Fibroblast of lung (primary cell): ENCODE measurements around the gene RALA. TPM values are rescaled to one million over a fixed set of nuclear protein-coding genes. Genes with fewer than 3 reads are reported as not detected.

Experiments used
- DNase-seq, 2 donors: peaks; one replicate each; pipeline versions ENCODE4 v3.0.0 to v3.0.0-alpha.2; 2010; ENCODE audit warnings: low read depth in 2 of 2
- H2AFZ ChIP-seq: 2 replicates; pipeline ENCODE4 v1.5.1; 2012; ENCODE audit warnings: low read length, control low read depth, inconsistent platforms
- H3K27ac ChIP-seq: 2 replicates; pipeline ENCODE4 v1.5.1; 2011; ENCODE audit warnings: low read length, control low read depth; ENCODE audit not compliant: insufficient read depth
- H3K27me3 ChIP-seq: 2 replicates; pipeline ENCODE4 v1.5.1; 2011; ENCODE audit warnings: mild to moderate bottlenecking, low read length; ENCODE audit not compliant: control insufficient read depth, insufficient read depth
- H3K36me3 ChIP-seq: 2 replicates; pipeline ENCODE4 v1.5.1; 2011; ENCODE audit warnings: low read length; ENCODE audit not compliant: control insufficient read depth, insufficient read depth
- H3K4me1 ChIP-seq: 2 replicates; pipeline ENCODE4 v1.5.1; 2011; ENCODE audit warnings: low read length; ENCODE audit not compliant: control insufficient read depth, insufficient read depth; ENCODE audit errors: extremely low read depth
- H3K4me2 ChIP-seq: 2 replicates; pipeline ENCODE4 v1.5.1; 2011; ENCODE audit warnings: low read length, control low read depth; ENCODE audit not compliant: insufficient read depth; ENCODE audit errors: extremely low read depth
- H3K4me3 ChIP-seq, 4 experiments: fragments of 200-600 bp in 1 of 4; sonication (generic) in 1 of 4; replicated peaks in 1 of 4; 2 replicates each; pipeline ENCODE4 v1.5.1; 2011 to 2016; ENCODE audit warnings: low read length in 4 of 4, low read depth in 3 of 4, mild to moderate bottlenecking in 3 of 4, control low read depth in 2 of 4, inconsistent platforms in 1 of 4, mixed read lengths in 1 of 4; ENCODE audit not compliant: insufficient read depth in 1 of 4; ENCODE audit errors: control extremely low read depth in 1 of 4
- H3K79me2 ChIP-seq: 2 replicates; pipeline ENCODE4 v1.5.1; 2012; ENCODE audit warnings: mild to moderate bottlenecking, low read length, inconsistent platforms; ENCODE audit not compliant: control insufficient read depth, insufficient read depth
- H3K9ac ChIP-seq: 2 replicates; pipeline ENCODE4 v1.5.1; 2011; ENCODE audit warnings: mild to moderate bottlenecking, low read length, control low read depth; ENCODE audit not compliant: insufficient read depth
- H3K9me3 ChIP-seq: 2 replicates; pipeline ENCODE4 v1.5.1; 2012; ENCODE audit warnings: low read depth, low read length; ENCODE audit not compliant: control insufficient read depth, insufficient read depth
- H4K20me1 ChIP-seq: 2 replicates; pipeline ENCODE4 v1.5.1; 2011; ENCODE audit warnings: low read length; ENCODE audit not compliant: control insufficient read depth, insufficient read depth; ENCODE audit errors: extremely low read depth
- CTCF ChIP-seq, 2 donors: IDR thresholded peaks in 1 of 2; conservative IDR thresholded peaks in 1 of 2; 1 replicate in 1 of 2; 2 replicates in 1 of 2; pipeline ENCODE4 v1.5.1; 2011 to 2012; ENCODE audit warnings: low read length in 2 of 2, control low read depth in 1 of 2, inconsistent platforms in 1 of 2, low read depth in 1 of 2, mild to moderate bottlenecking in 1 of 2
- EZH2 ChIP-seq: IDR thresholded peaks from 2 replicates; pipeline ENCODE4 v1.5.1; 2012; ENCODE audit warnings: low read length, control low read depth, mild to moderate bottlenecking; ENCODE audit errors: missing control alignments
- polyA plus RNA-seq, 2 donors: library from polyadenylated mRNA; depleted of rRNA in 1 of 2; stranded (reverse) in 1 of 2; unstranded in 1 of 2; fragments of >200 nt; gene quantifications; 2 replicates each; pipeline ENCODE4 v1.2.1, GENCODE V29; 2011 to 2012; ENCODE audit warnings: missing spikeins in 1 of 2
- total RNA-seq: library from RNA; depleted of rRNA; stranded (reverse); fragments of >200 nt; gene quantifications from 2 replicates; pipeline ENCODE4 v1.2.1, GENCODE V29; 2014

RALA gene
- total and polyA plus RNA-seq, 2 donors (not counting 1 experiment from before 2014, with no cell fraction given) = 46.1 to 50.9 TPM

GRCh38 chr7:39631736-39632308 is 8.4 kb downstream of the RALA start:
- H3K4me2 ChIP-seq = no peak overlapping the region
- H3K27ac ChIP-seq = no peak overlapping the region
- no peak overlapping the region for H2AFZ ChIP-seq
- H4K20me1 ChIP-seq = no peaks in the 10 kb centered on the region
- H3K4me3 ChIP-seq = no peak overlapping the region
- DNase-seq = peak in 1 of 2 donors; percentile 54
- H3K9ac ChIP-seq = no peak overlapping the region
- peaks cover 89% of the 10 kb centered on the region for H3K79me2 ChIP-seq
- no peaks in the 10 kb centered on the region for H3K9me3 ChIP-seq
- peaks cover 3% of the 10 kb centered on the region for H3K4me1 ChIP-seq
- TF ChIP-seq CTCF (conservative IDR thresholded peaks at IDR 0.05 in 1 of 2, IDR thresholded peaks at IDR 0.05 in 1 of 2; ENCODE audit: low read depth in 1 of 2, low read length in 2 of 2) (no peak), EZH2 (no peak)
- no peaks in the 10 kb centered on the region for H3K36me3 ChIP-seq
- H3K27me3 ChIP-seq = no peaks in the 10 kb centered on the region

- peak in 1 of 2 donors; percentile 49 for DNase-seq
- Histone ChIP-seq H2AFZ (no peak overlapping the region), H3K27ac (no peak overlapping the region), H3K9ac (no peak overlapping the region), H3K4me1 (no peaks in the 10 kb centered on the region), H3K79me2 (peaks cover 88% of the 10 kb centered on the region), H3K27me3 (no peaks in the 10 kb centered on the region), H3K36me3 (no peaks in the 10 kb centered on the region), H4K20me1 (no peaks in the 10 kb centered on the region), H3K4me3 (no peak overlapping the region), H3K4me2 (no peak overlapping the region), H3K9me3 (no peaks in the 10 kb centered on the region)
- TF ChIP-seq EZH2 = no peak
Measured at GRCh38 chr7:39633563-39634477, 10.4 kb downstream of the RALA start.

- TF ChIP-seq EZH2 = no peak
- no peak for TF ChIP-seq CTCF (conservative IDR thresholded peaks at IDR 0.05 in 1 of 2, IDR thresholded peaks at IDR 0.05 in 1 of 2; ENCODE audit: low read depth in 1 of 2, low read length in 2 of 2)
- Histone ChIP-seq H3K9ac (no peak overlapping the region), H4K20me1 (no peaks in the 10 kb centered on the region), H3K4me1 (no peaks in the 10 kb centered on the region), H3K4me2 (no peak overlapping the region), H3K9me3 (no peaks in the 10 kb centered on the region), H3K27me3 (no peaks in the 10 kb centered on the region), H3K27ac (no peak overlapping the region), H2AFZ (no peak overlapping the region), H3K4me3 (no peak overlapping the region), H3K36me3 (no peaks in the 10 kb centered on the region), H3K79me2 (peaks cover 89% of the 10 kb centered on the region)
- DNase-seq = no peak
Measured at GRCh38 chr7:39634478-39634805, 11.1 kb downstream of the RALA start.
